ENCODE results near the gene CAPRIN1.
A peak's percentile ranks its signal among the peaks of the same experiment; 100 is the strongest.
"Not testable (repeated sequence)": the region's sequence is repeated elsewhere in the genome, so short reads cannot be mapped to it uniquely, and the experiment has no call there.

The CAPRIN1 gene

GRCh38 chr11:34052608-34053160 is 1.2 kb downstream of the CAPRIN1 start:
- peaks cover 65% of the 10 kb centered on the region for H3K79me2 ChIP-seq (ENCODE audit: insufficient read depth, low read length)
- H3K36me3 ChIP-seq (ENCODE audit: insufficient read depth, low read length) = peaks cover 24% of the 10 kb centered on the region
- peak overlapping the region; percentile 98 for H3K9ac ChIP-seq (ENCODE audit: low read depth, low read length, poor library complexity, severe bottlenecking)
- peaks cover 54% of the 10 kb centered on the region for H4K20me1 ChIP-seq (ENCODE audit: insufficient read depth, low read length, poor library complexity, severe bottlenecking)
- peak overlapping the region; percentile 92 for H3K4me3 ChIP-seq (ENCODE audit: low read length, poor library complexity, severe bottlenecking)
- peak overlapping the region; percentile 81 for H3K4me2 ChIP-seq (ENCODE audit: low read depth, low read length, poor library complexity, severe bottlenecking)
- TF ChIP-seq CTCF (conservative IDR thresholded peaks at IDR 0.05; ENCODE audit: low read length) = no peak
- TF ChIP-seq EZH2phosphoT487 (IDR thresholded peaks at IDR 0.05; ENCODE audit: borderline replicate concordance) = no peak
- peaks cover 30% of the 10 kb centered on the region for H3K4me1 ChIP-seq (ENCODE audit: insufficient read depth, low read length, poor library complexity, severe bottlenecking)
- peaks cover 15% of the 10 kb centered on the region; the same call in 1 of the 2 replicates for H3F3A ChIP-seq (ENCODE audit: low read depth)
- H3K27me3 ChIP-seq (ENCODE audit: insufficient read depth, low read length, poor library complexity, severe bottlenecking) = peaks cover 11% of the 10 kb centered on the region
- H3K9me3 ChIP-seq (ENCODE audit: insufficient read depth, low read depth, low read length) = no peaks in the 10 kb centered on the region
- H3K9me2 ChIP-seq (replicated peaks; ENCODE audit: low read depth, low read length) = no peaks in the 10 kb centered on the region
- no peak overlapping the region for H2AFZ ChIP-seq (ENCODE audit: low read length)

- peaks cover 70% of the 10 kb centered on the region for H3K79me2 ChIP-seq (ENCODE audit: insufficient read depth, low read length)
- peak overlapping the region; percentile 81 for H3K4me2 ChIP-seq (ENCODE audit: low read depth, low read length, poor library complexity, severe bottlenecking)
- H3K9me2 ChIP-seq (replicated peaks; ENCODE audit: low read depth, low read length) = no peaks in the 10 kb centered on the region
- H4K20me1 ChIP-seq (ENCODE audit: insufficient read depth, low read length, poor library complexity, severe bottlenecking) = peaks cover 60% of the 10 kb centered on the region
- H2AFZ ChIP-seq (ENCODE audit: low read length) = no peak overlapping the region
- peaks cover 11% of the 10 kb centered on the region; the same call in 1 of the 2 replicates for H3F3A ChIP-seq (ENCODE audit: low read depth)
- H3K4me3 ChIP-seq (ENCODE audit: low read length, poor library complexity, severe bottlenecking) = peak overlapping the region; percentile 92
- H3K4me1 ChIP-seq (ENCODE audit: insufficient read depth, low read length, poor library complexity, severe bottlenecking) = peaks cover 30% of the 10 kb centered on the region
- H3K36me3 ChIP-seq (ENCODE audit: insufficient read depth, low read length) = peaks cover 24% of the 10 kb centered on the region
- no peaks in the 10 kb centered on the region for H3K9me3 ChIP-seq (ENCODE audit: insufficient read depth, low read depth, low read length)
- peaks cover 11% of the 10 kb centered on the region for H3K27me3 ChIP-seq (ENCODE audit: insufficient read depth, low read length, poor library complexity, severe bottlenecking)
- TF ChIP-seq CTCF (conservative IDR thresholded peaks at IDR 0.05; ENCODE audit: low read length) (no peak), EZH2phosphoT487 (IDR thresholded peaks at IDR 0.05; ENCODE audit: borderline replicate concordance) (no peak)
- peak overlapping the region; percentile 98 for H3K9ac ChIP-seq (ENCODE audit: low read depth, low read length, poor library complexity, severe bottlenecking)
Measured at GRCh38 chr11:34053161-34053686, 1.7 kb downstream of the CAPRIN1 start.

GRCh38 chr11:34054351-34054750 is 2.8 kb downstream of the CAPRIN1 start:
- not testable (repeated sequence) for H3K9me2 ChIP-seq (replicated peaks; ENCODE audit: low read depth, low read length); H3K9me3 ChIP-seq (ENCODE audit: insufficient read depth, low read depth, low read length); H2AFZ ChIP-seq (ENCODE audit: low read length)
- Histone ChIP-seq H3K4me1 (ENCODE audit: insufficient read depth, low read length, poor library complexity, severe bottlenecking) (peaks cover 40% of the 10 kb centered on the region), H3K9ac (ENCODE audit: low read depth, low read length, poor library complexity, severe bottlenecking) (peak overlapping the region; percentile 98), H3F3A (ENCODE audit: low read depth) (peaks cover 11% of the 10 kb centered on the region; the same call in 1 of the 2 replicates), H3K36me3 (ENCODE audit: insufficient read depth, low read length) (peaks cover 25% of the 10 kb centered on the region), H3K79me2 (ENCODE audit: insufficient read depth, low read length) (peaks cover 81% of the 10 kb centered on the region), H4K20me1 (ENCODE audit: insufficient read depth, low read length, poor library complexity, severe bottlenecking) (peaks cover 71% of the 10 kb centered on the region), H3K27me3 (ENCODE audit: insufficient read depth, low read length, poor library complexity, severe bottlenecking) (peaks cover 11% of the 10 kb centered on the region), H3K4me3 (ENCODE audit: low read length, poor library complexity, severe bottlenecking) (peak overlapping the region; percentile 92), H3K4me2 (ENCODE audit: low read depth, low read length, poor library complexity, severe bottlenecking) (peak overlapping the region; percentile 81)
